Ovary (tissue), 9 donors: ENCODE measurements around the gene EHMT1. TPM values are rescaled to one million over a fixed set of nuclear protein-coding genes. Genes with fewer than 3 reads are reported as not detected.
"Not testable (repeated sequence)": the region's sequence is repeated elsewhere in the genome, so short reads cannot be mapped to it uniquely, and the experiment has no call there.

Source experiments
- DNase-seq, 5 donors: peaks; one replicate each; pipeline ENCODE4 v3.0.0-alpha.2; 2019 to 2020
- H3K27ac ChIP-seq, 2 donors: fragments of 200-600 bp; one replicate each; pipeline versions ENCODE4 v1.5.1 to v1.8.0; 2019 to 2022
- H3K27me3 ChIP-seq: fragments of 200-600 bp; one replicate; pipeline ENCODE4 v1.8.0; 2022
- H3K36me3 ChIP-seq: fragments of 200-600 bp; sonication (generic); one replicate; pipeline ENCODE4 v1.5.1; 2019
- H3K4me1 ChIP-seq: one replicate; pipeline ENCODE4 v1.8.1; 2013; ENCODE audit warnings: mild to moderate bottlenecking, moderate library complexity; ENCODE audit not compliant: insufficient read depth
- H3K4me3 ChIP-seq: fragments of 200-600 bp; sonication (generic); one replicate; pipeline ENCODE4 v1.5.1; 2017
- H3K9me3 ChIP-seq, 2 donors: fragments of 200-600 bp in 1 of 2; sonication (generic) in 1 of 2; one replicate each; pipeline versions ENCODE4 v1.5.1 to v1.8.1; 2013 to 2019; ENCODE audit warnings: mild to moderate bottlenecking in 1 of 2, moderate library complexity in 1 of 2
- CTCF ChIP-seq, 3 donors: fragments of 450-650 bp in 2 of 3; fragments of 200-600 bp in 1 of 3; IDR thresholded peaks; one replicate each; pipeline versions ENCODE4 v1.5.1 to v1.8.0; 2016 to 2022; ENCODE audit warnings: antibody characterized with exemption in 3 of 3, mild to moderate bottlenecking in 1 of 3
- EP300 ChIP-seq: sonication (generic); formaldehyde crosslinking; IDR thresholded peaks from one replicate; pipeline ENCODE4 v1.6.1; 2017; ENCODE audit warnings: antibody characterized with exemption
- POLR2A ChIP-seq: fragments of 450-650 bp; IDR thresholded peaks from one replicate; pipeline ENCODE4 v1.6.1; 2017; ENCODE audit warnings: antibody characterized with exemption, mild to moderate bottlenecking, moderate library complexity
- WGBS, 3 donors: extraction: QIAGEN DNeasy Blood & Tissue Kit in 1 of 3; methylation state at CpG; one replicate each; pipeline versions ENCODE4 v1.1.5 to v1.1.7; 2013 to 2017; 5-methylcytosine and 5-hydroxymethylcytosine counted together
- intact Hi-C, 4 donors: fragments of 100-400 bp; cut with DNase I; formaldehyde crosslinking; loops; one replicate each; pipeline versions ENCODE4 v1.11.0 to v1.15.1; 2022 to 2023
- microRNA counts: library from miRNA; unstranded; fragments of <30 nt; microRNA quantifications from one replicate; lab custom pipeline; 2016
- microRNA-seq, 3 donors: library from miRNA; unstranded; fragments of <30 nt; microRNA quantifications; one replicate each; pipeline versions ENCODE4 to v1.2.0, GENCODE V29; 2019 to 2020
- polyA plus RNA-seq, 2 donors: library from polyadenylated mRNA; stranded (reverse); fragments of 200-250 nt in 1 of 2; fragments of 350-450 nt in 1 of 2; fragmentation: Illumina TruSeq in 1 of 2; extraction: RNeasy Lipid Tissue Mini Kit (QIAGEN cat#74804) in 1 of 2; gene quantifications; one replicate each; pipeline ENCODE4 v1.2.3, GENCODE V29; 2013 to 2014
- small RNA-seq: library from RNA; depleted of rRNA; stranded (forward); fragments of <200 nt; gene quantifications from one replicate; pipeline ENCODE3, GENCODE V24; 2016
- total RNA-seq, 7 donors: library from RNA; depleted of rRNA in 2 of 7; stranded (reverse); fragments of >200 nt in 2 of 7; fragmentation: NEBNext Ultra II Directional in 3 of 7; extraction: Animal tissue kit (Norgen Biotek cat#: 25700) in 3 of 7; gene quantifications; one replicate each; pipeline versions ENCODE4 v1.1.0 to v1.2.4, GENCODE V29; 2016 to 2023
- donor health status: DM: no; HTN: no; CAD: no; lungs with moderate emphysema.
- donor health status: DM: no; HTN: no; CAD: no.
- donor health status: Bipolar disorder and iron deficiency.
- donor health status: DM: yes; HTN: yes; CAD: no.
- donor health status: DM: no; HTN: no; CAD: no.
- donor health status: DM: yes; HTN: yes; CAD: no.

EHMT1 gene
- total and polyA plus RNA-seq, 9 donors = 40.8 to 98.5 (median 77.9) TPM

DNA sequence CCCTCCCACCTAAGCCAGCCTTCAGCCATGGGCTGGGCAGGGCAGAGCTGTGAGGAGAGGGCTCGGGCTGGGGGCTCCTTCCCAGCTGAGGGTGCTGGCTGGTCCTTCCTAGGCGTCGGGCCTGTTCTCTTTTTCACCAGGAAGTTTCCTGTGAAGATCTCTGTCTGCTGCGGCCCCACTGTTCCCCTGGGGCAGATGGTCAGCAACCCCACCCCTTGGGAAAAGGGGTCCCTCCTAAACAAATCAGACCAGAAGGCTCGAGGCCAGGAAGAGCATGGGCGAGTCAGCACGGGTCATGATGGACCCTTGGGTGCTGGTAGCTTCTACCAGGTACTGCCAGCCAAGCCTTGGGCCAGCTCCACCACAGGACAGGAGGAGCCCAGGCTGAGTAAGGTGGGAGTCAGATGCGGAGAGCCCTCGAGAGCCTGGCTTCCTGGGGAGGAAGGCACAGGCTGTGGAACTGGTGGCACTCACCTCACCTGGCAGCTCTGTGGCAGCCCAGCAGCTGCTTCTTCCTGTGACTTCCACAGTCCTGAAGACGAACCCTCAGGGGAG is 262.2 kb downstream of the EHMT1 start:
- no peaks in the 10 kb centered on the region for H3K36me3 ChIP-seq
- DNase-seq = no peak
- no peak overlapping the region for H3K4me3 ChIP-seq
- intact Hi-C loops = no loop called here
- no peak overlapping the region for H3K27ac ChIP-seq
- 76 to 82% (median 79%) methylated on average over 8 to 10 of the region's 10 CpGs for WGBS, 3 donors
- H3K27me3 ChIP-seq = no peaks in the 10 kb centered on the region
- peaks cover 5% of the 10 kb centered on the region for H3K4me1 ChIP-seq
- H3K9me3 ChIP-seq = no peaks in the 10 kb centered on the region
- no peak for TF ChIP-seq POLR2A

- Histone ChIP-seq H3K9me3 (no peaks in the 10 kb centered on the region), H3K4me3 (no peak overlapping the region), H3K27ac (no peak overlapping the region), H3K27me3 (no peaks in the 10 kb centered on the region), H3K36me3 (no peaks in the 10 kb centered on the region), H3K4me1 (peaks cover 5% of the 10 kb centered on the region)
- 63 to 68% (median 67%) methylated on average over 19 of the region's 19 CpGs for WGBS, 3 donors
- no peak for DNase-seq
- intact Hi-C loops = no loop called here
- TF ChIP-seq CTCF (IDR thresholded peaks at IDR 0.05) (no peak), EP300 (no peak), POLR2A (no peak)
Measured at GRCh38 chr9:137881591-137882505, 263.0 kb downstream of the EHMT1 start.

DNA sequence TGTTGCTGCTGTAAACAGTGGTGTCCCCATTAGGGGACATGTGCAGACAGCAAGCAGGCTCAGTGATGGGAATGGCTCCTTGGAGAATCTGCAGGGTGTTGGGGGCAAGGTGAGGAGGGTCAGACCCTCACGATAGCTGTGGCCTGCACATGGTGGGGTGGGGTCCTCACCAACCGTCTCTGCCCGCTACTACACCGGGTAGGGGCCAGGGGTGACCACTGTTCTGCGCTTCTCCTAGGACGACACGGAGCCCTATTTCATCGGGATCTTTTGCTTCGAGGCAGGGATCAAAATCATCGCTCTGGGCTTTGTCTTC is 263.7 kb downstream of the EHMT1 start:
- TF ChIP-seq EP300 (no peak), CTCF (IDR thresholded peaks at IDR 0.05) (no peak), POLR2A (no peak)
- H3K9me3 ChIP-seq = no peaks in the 10 kb centered on the region
- no peak overlapping the region for H3K4me3 ChIP-seq
- H3K27me3 ChIP-seq = no peaks in the 10 kb centered on the region
- H3K36me3 ChIP-seq = no peaks in the 10 kb centered on the region
- peaks cover 5% of the 10 kb centered on the region for H3K4me1 ChIP-seq
- no peak for DNase-seq
- WGBS, 3 donors = 86 to 90% (median 87%) methylated on average over 10 of the region's 10 CpGs
- intact Hi-C loops = no loop called here
- no peak overlapping the region for H3K27ac ChIP-seq

- H3K27ac ChIP-seq, H3K4me3 ChIP-seq, DNase-seq, H3K4me1 ChIP-seq, H3K9me3 ChIP-seq, intact Hi-C loops, H3K27me3 ChIP-seq, H3K36me3 ChIP-seq: not testable (repeated sequence)
- WGBS, 3 donors = 79% methylated on average over 2 of the region's 6 CpGs; no CpG with 5 or more reads in 2 of the 3 donors
Measured at GRCh38 chr9:137883977-137884376, 265.2 kb downstream of the EHMT1 start.

- not testable (repeated sequence) for H3K4me1 ChIP-seq
- WGBS, 3 donors = 11 to 25% (median 16%) methylated on average over 5 to 6 of the region's 7 CpGs
Measured at GRCh38 chr9:137884547-137884946, 265.7 kb downstream of the EHMT1 start.

DNA sequence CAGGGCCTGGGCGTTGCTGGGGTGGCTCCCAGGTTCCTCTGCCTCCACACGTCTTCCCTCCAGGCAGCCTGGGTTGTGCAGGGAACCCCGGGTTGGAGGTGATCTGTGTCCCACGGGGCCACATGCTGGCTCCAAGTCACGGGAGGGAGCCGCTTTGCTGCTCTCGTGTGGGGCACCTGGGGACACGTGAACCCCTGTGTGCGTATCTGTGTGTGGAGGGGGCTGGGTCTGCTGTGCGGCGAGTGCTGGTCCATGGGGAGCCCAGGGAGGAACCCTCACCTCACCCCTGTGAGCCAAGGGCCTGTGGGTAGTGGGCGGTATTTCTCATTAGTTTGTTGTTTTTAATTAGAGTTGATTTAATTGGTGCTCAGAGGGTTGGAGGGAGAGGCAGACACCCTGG is 266.3 kb downstream of the EHMT1 start:
- WGBS, 3 donors = 83 to 85% (median 85%) methylated on average over 4 to 9 of the region's 12 CpGs
- DNase-seq, H3K27me3 ChIP-seq, H3K9me3 ChIP-seq, H3K27ac ChIP-seq, H3K4me1 ChIP-seq, H3K36me3 ChIP-seq, intact Hi-C loops, H3K4me3 ChIP-seq: not testable (repeated sequence)

More at GRCh38 chr9:137884547-137884946, 265.7 kb downstream of the EHMT1 start:
- DNase-seq, H3K9me3 ChIP-seq, H3K27me3 ChIP-seq, H3K4me3 ChIP-seq, H3K27ac ChIP-seq, H3K36me3 ChIP-seq, intact Hi-C loops: not testable (repeated sequence)

MicroRNAs encoded within 50 kb of the gene (microRNA counts, 767-probe panel; counts per million panel counts)
- 530 counts per million, percentile 78 among the panel's probes with 10 or more counts for microRNA hsa-miR-602 (lab: Ali Mortazavi, UCI)

Small RNA genes within 50 kb of the gene (microRNA-seq; reads per million reads assigned to microRNA genes)
- gene MIR602 = 0 reads per million in 3 donors

Small RNA genes within 50 kb of the gene (small RNA-seq; reads per million reads assigned to genes)
- gene MIR602 = not detected
- not detected for gene RF00017

Other genes with a start within 250 kb of the EHMT1 start
- gene EXD3, start 195.8 kb upstream of the EHMT1 start, total RNA-seq = 10 to 100 TPM; 19.5 to 30.6 (median 26.2) TPM
- gene EXD3, start 195.8 kb upstream of the EHMT1 start, polyA plus RNA-seq = 10 to 100 TPM in 1 of 2 donors, 1 to 10 TPM in 1; 1.0 to 19.4 TPM
- gene NOXA1, start 195.6 kb upstream of the EHMT1 start, total RNA-seq = 10 to 100 TPM in 5 of 7 donors, 1 to 10 TPM in 2; 8.5 to 18.5 (median 13.8) TPM
- gene NOXA1, start 195.6 kb upstream of the EHMT1 start, polyA plus RNA-seq = 1 to 10 TPM in 1 of 2 donors, not detected in 1; 7.1 TPM
- under 1 TPM in 5 of 7 donors, not detected in 2; 0.10 to 0.57 (median 0.24) TPM for gene ENTPD8, start 177.6 kb upstream of the EHMT1 start, total RNA-seq
- gene ENTPD8, start 177.6 kb upstream of the EHMT1 start, polyA plus RNA-seq = under 1 TPM in 1 of 2 donors, not detected in 1; 0.11 TPM
- 10 to 100 TPM; 22.9 to 50.3 (median 35.4) TPM for gene NSMF, start 159.7 kb upstream of the EHMT1 start, total RNA-seq
- gene NSMF, start 159.7 kb upstream of the EHMT1 start, polyA plus RNA-seq = 10 to 100 TPM; 24.0 to 29.5 TPM
- 10 to 100 TPM in 5 of 7 donors, 1 to 10 TPM in 2; 4.5 to 29.3 (median 13.0) TPM for gene PNPLA7, start 68.6 kb upstream of the EHMT1 start, total RNA-seq
- 10 to 100 TPM in 1 of 2 donors, 1 to 10 TPM in 1; 2.2 to 19.9 TPM for gene PNPLA7, start 68.6 kb upstream of the EHMT1 start, polyA plus RNA-seq
- gene MRPL41, start 67.1 kb upstream of the EHMT1 start, total RNA-seq = 10 to 100 TPM; 35.9 to 61.9 (median 48.3) TPM
- gene MRPL41, start 67.1 kb upstream of the EHMT1 start, polyA plus RNA-seq = 10 to 100 TPM in 1 of 2 donors, 1 to 10 TPM in 1; 1.0 to 54.8 TPM
- gene DPH7, start 40.1 kb upstream of the EHMT1 start, total RNA-seq = 10 to 100 TPM; 29.7 to 37.7 (median 33.0) TPM
- 10 to 100 TPM; 15.4 to 38.2 TPM for gene DPH7, start 40.1 kb upstream of the EHMT1 start, polyA plus RNA-seq
- gene ZMYND19, start 28.5 kb upstream of the EHMT1 start, total RNA-seq = 10 to 100 TPM; 10.3 to 22.9 (median 16.5) TPM
- 10 to 100 TPM in 1 of 2 donors, 1 to 10 TPM in 1; 5.1 to 13.6 TPM for gene ZMYND19, start 28.5 kb upstream of the EHMT1 start, polyA plus RNA-seq
- gene ARRDC1, start 13.3 kb upstream of the EHMT1 start, total RNA-seq = 10 to 100 TPM; 11.1 to 46.2 (median 13.8) TPM
- gene ARRDC1, start 13.3 kb upstream of the EHMT1 start, polyA plus RNA-seq = 10 to 100 TPM in 1 of 2 donors, 1 to 10 TPM in 1; 5.2 to 20.6 TPM